H9 (cell line): ENCODE results near the gene RAB5A. TPM values are rescaled to one million over a fixed set of nuclear protein-coding genes. Genes with fewer than 3 reads are reported as not detected.

ENCODE experiments used
- DNase-seq: peaks from one replicate; pipeline ENCODE4 v3.0.0-alpha.2; 2017
- H2AFZ ChIP-seq: one replicate; pipeline ENCODE4 v1.6.1; 2013; ENCODE audit warnings: mild to moderate bottlenecking, low read length, control low read depth, moderate library complexity
- H2AK5ac ChIP-seq: 2 replicates; pipeline ENCODE4 v1.6.1; 2013; ENCODE audit warnings: low read length, control low read depth, mixed read lengths; ENCODE audit not compliant: insufficient read length
- H2BK120ac ChIP-seq: one replicate; pipeline ENCODE4 v1.6.1; 2013; ENCODE audit warnings: low read depth, mild to moderate bottlenecking, low read length, control low read depth, inconsistent platforms; ENCODE audit not compliant: poor library complexity, severe bottlenecking
- H2BK12ac ChIP-seq: 2 replicates; pipeline ENCODE4 v1.6.1; 2013; ENCODE audit warnings: low read length, control low read depth, mixed read lengths, low read depth; ENCODE audit not compliant: insufficient read length
- H2BK15ac ChIP-seq: 2 replicates; pipeline ENCODE4 v1.6.1; 2013; ENCODE audit warnings: low read depth, low read length, control low read depth
- H2BK20ac ChIP-seq: one replicate; pipeline ENCODE4 v1.6.1; 2013; ENCODE audit warnings: low read depth, mild to moderate bottlenecking, low read length, control low read depth, inconsistent platforms; ENCODE audit not compliant: poor library complexity, severe bottlenecking
- H2BK5ac ChIP-seq: 2 replicates; pipeline ENCODE4 v1.6.1; 2013; ENCODE audit warnings: low read length, control low read depth, mixed read lengths; ENCODE audit not compliant: insufficient read length
- H3K14ac ChIP-seq: 2 replicates; pipeline ENCODE4 v1.6.1; 2013; ENCODE audit warnings: low read length, control low read depth; ENCODE audit not compliant: insufficient read depth
- H3K18ac ChIP-seq: 2 replicates; pipeline ENCODE4 v1.6.1; 2013; ENCODE audit warnings: low read depth, mild to moderate bottlenecking, mixed read lengths, low read length, control low read depth; ENCODE audit not compliant: insufficient read length
- H3K23ac ChIP-seq: 2 replicates; pipeline ENCODE4 v1.6.1; 2013; ENCODE audit warnings: low read length, control low read depth, mixed read lengths, low read depth; ENCODE audit not compliant: insufficient read length
- H3K23me2 ChIP-seq: 2 replicates; pipeline ENCODE4 v1.6.1; 2013; ENCODE audit warnings: low read depth, mild to moderate bottlenecking, mixed read lengths, low read length, control low read depth; ENCODE audit not compliant: insufficient read length, poor library complexity, severe bottlenecking
- H3K27ac ChIP-seq: 2 replicates; pipeline ENCODE4 v1.5.1; 2013; ENCODE audit warnings: low read length, control low read depth, mixed read lengths, low read depth; ENCODE audit not compliant: insufficient read length
- H3K27me3 ChIP-seq: 2 replicates; pipeline ENCODE4 v1.6.1; 2013; ENCODE audit warnings: low read length, control low read depth, inconsistent platforms; ENCODE audit not compliant: insufficient read depth
- H3K4ac ChIP-seq: 2 replicates; pipeline ENCODE4 v1.6.1; 2013; ENCODE audit warnings: low read depth, mild to moderate bottlenecking, control low read depth, inconsistent platforms, low read length, moderate library complexity
- H3K4me1 ChIP-seq: 2 replicates; pipeline ENCODE4 v1.6.1; 2013; ENCODE audit warnings: low read length, control low read depth, inconsistent platforms; ENCODE audit not compliant: insufficient read depth
- H3K4me2 ChIP-seq: 2 replicates; pipeline ENCODE4 v1.6.1; 2013; ENCODE audit warnings: low read length, control low read depth, mixed read lengths; ENCODE audit not compliant: insufficient read length, insufficient read depth
- H3K56ac ChIP-seq: 2 replicates; pipeline ENCODE4 v1.6.1; 2013; ENCODE audit warnings: low read depth, mild to moderate bottlenecking, mixed read lengths, low read length, control low read depth; ENCODE audit not compliant: insufficient read length
- H3K79me1 ChIP-seq: 2 replicates; pipeline ENCODE4 v1.6.1; 2013; ENCODE audit warnings: low read depth, mild to moderate bottlenecking, moderate library complexity, low read length, control low read depth, inconsistent platforms; ENCODE audit not compliant: insufficient read depth, poor library complexity, severe bottlenecking
- H3K79me2 ChIP-seq: 2 replicates; pipeline ENCODE4 v1.6.1; 2013; ENCODE audit warnings: low read length, control low read depth, inconsistent platforms; ENCODE audit not compliant: insufficient read depth
- H3K9ac ChIP-seq: 2 replicates; pipeline ENCODE4 v1.6.1; 2013; ENCODE audit warnings: low read length, control low read depth, mixed read lengths; ENCODE audit not compliant: insufficient read length; ENCODE audit errors: extremely low read depth
- H3K9me3 ChIP-seq: one replicate; pipeline ENCODE4 v1.6.1; 2013; ENCODE audit warnings: low read depth, low read length, inconsistent platforms; ENCODE audit not compliant: control insufficient read depth
- H3T11ph ChIP-seq: one replicate; pipeline ENCODE4 v1.6.1; 2013; ENCODE audit warnings: mild to moderate bottlenecking, low read length, control low read depth, inconsistent platforms
- H4K20me1 ChIP-seq: one replicate; pipeline ENCODE4 v1.6.1; 2013; ENCODE audit not compliant: control insufficient read depth, insufficient read length, insufficient read depth
- H4K5ac ChIP-seq: 2 replicates; pipeline ENCODE4 v1.6.1; 2013; ENCODE audit warnings: low read depth, mild to moderate bottlenecking, mixed read lengths, low read length, control low read depth; ENCODE audit not compliant: insufficient read length
- H4K8ac ChIP-seq: replicated peaks from 2 replicates; pipeline ENCODE4 v1.6.1; 2013; ENCODE audit warnings: low read length, control low read depth, mixed read lengths, low read depth; ENCODE audit not compliant: insufficient read length
- H4K91ac ChIP-seq: 2 replicates; pipeline ENCODE4 v1.6.1; 2013; ENCODE audit warnings: low read depth, mild to moderate bottlenecking, moderate library complexity, mixed read lengths, low read length, control low read depth; ENCODE audit not compliant: insufficient read length
- H3K27ac Mint-ChIP-seq, 3 experiments: 2 replicates in 2 of 3; 3 replicates in 1 of 3; pipeline ENCODE4 v1.8.0; 2020 to 2021; ENCODE audit warnings: mixed read lengths in 3 of 3, mild to moderate bottlenecking in 1 of 3, moderate library complexity in 1 of 3
- H3K27me3 Mint-ChIP-seq: 2 replicates; pipeline ENCODE4 v1.8.0; 2021; ENCODE audit warnings: low read depth, mild to moderate bottlenecking, moderate library complexity, mixed read lengths
- H3K36me3 Mint-ChIP-seq, 3 experiments: 2 replicates in 2 of 3; 3 replicates in 1 of 3; pipeline ENCODE4 v1.8.0; 2020 to 2021; ENCODE audit warnings: low read depth in 3 of 3, mixed read lengths in 3 of 3; ENCODE audit not compliant: insufficient read depth in 1 of 3
- H3K4me1 Mint-ChIP-seq, 2 experiments: 2 replicates each; pipeline ENCODE4 v1.8.0; 2020; ENCODE audit warnings: mixed read lengths in 2 of 2
- H3K4me3 Mint-ChIP-seq, 2 experiments: 2 replicates in 1 of 2; 3 replicates in 1 of 2; pipeline ENCODE4 v1.8.0; 2020 to 2021; ENCODE audit warnings: mild to moderate bottlenecking in 2 of 2, mixed read lengths in 2 of 2, moderate library complexity in 1 of 2
- H3K9me3 Mint-ChIP-seq, 2 experiments: 2 replicates in 1 of 2; 3 replicates in 1 of 2; pipeline ENCODE4 v1.8.0; 2020; ENCODE audit warnings: mild to moderate bottlenecking in 2 of 2, mixed read lengths in 2 of 2, moderate library complexity in 1 of 2
- CTCF ChIP-seq: fragments of 200-600 bp; sonication (generic); conservative IDR thresholded peaks from 3 replicates; pipeline ENCODE4 v1.8.0; 2021; ENCODE audit warnings: antibody characterized with exemption, mild to moderate bottlenecking
- WGBS: extraction: QIAGEN DNeasy Blood & Tissue Kit; methylation state at CpG from one replicate; pipeline ENCODE4 v1.1.7; 2013; ENCODE audit warnings: missing lambda C conversion rate, low lambda C conversion rate, mixed read lengths; ENCODE audit not compliant: insufficient read length; ENCODE audit errors: extremely low coverage; 5-methylcytosine and 5-hydroxymethylcytosine counted together
- total RNA-seq: library from RNA; stranded (reverse); gene quantifications from 2 replicates; pipeline ENCODE4 v1.2.1, GENCODE V29; 2021

RAB5A gene
- total RNA-seq, 1 experiment from 2014 or later, result 84.8 TPM

- H2BK20ac ChIP-seq, result peak overlapping the region; percentile 49
- no peak overlapping the region for H2BK5ac ChIP-seq
- H3K9ac ChIP-seq, result no peak overlapping the region
- no peak overlapping the region for H2BK15ac ChIP-seq
- no peaks in the 10 kb centered on the region for H3K27me3 ChIP-seq
- no peak overlapping the region for H2AK5ac ChIP-seq
- H4K5ac ChIP-seq, result no peak overlapping the region
- H3K27ac ChIP-seq, result no peak overlapping the region
- H3K4me1 Mint-ChIP-seq, result peaks cover 3 to 9% of the 10 kb centered on the region in 2 experiments; a peak in 3 of 4 replicates
- no peak overlapping the region for H3T11ph ChIP-seq
- no peaks in the 10 kb centered on the region for H3K79me1 ChIP-seq
- no peak for TF ChIP-seq CTCF
- no peak for DNase-seq
- H4K20me1 ChIP-seq, result no peaks in the 10 kb centered on the region
- no peaks in the 10 kb centered on the region for H3K79me2 ChIP-seq
- no peak overlapping the region for H2BK12ac ChIP-seq
- H3K23ac ChIP-seq, result no peak overlapping the region
- H3K4ac ChIP-seq, result no peak overlapping the region
- H3K27ac Mint-ChIP-seq, result no peak overlapping the region
- no peaks in the 10 kb centered on the region; a peak in 1 of 5 replicates for H3K9me3 Mint-ChIP-seq
- H3K4me3 Mint-ChIP-seq, result no peak overlapping the region
- no peak overlapping the region for H3K4me2 ChIP-seq
- no peak overlapping the region for H4K8ac ChIP-seq
- no peaks in the 10 kb centered on the region for H3K36me3 Mint-ChIP-seq
- no peak overlapping the region for H2BK120ac ChIP-seq
- no peaks in the 10 kb centered on the region; the same call in 1 of the 2 replicates for H3K4me1 ChIP-seq
- H3K56ac ChIP-seq, result no peak overlapping the region
- H3K18ac ChIP-seq, result no peak overlapping the region
- H3K9me3 ChIP-seq, result no peaks in the 10 kb centered on the region
- H2AFZ ChIP-seq, result no peak overlapping the region
- no peaks in the 10 kb centered on the region for H3K23me2 ChIP-seq
- no peaks in the 10 kb centered on the region; the same call in 1 of the 2 replicates for H3K27me3 Mint-ChIP-seq
- no CpG with 5 or more reads among the region's 4 CpGs for WGBS
- no peak overlapping the region for H3K14ac ChIP-seq
- no peak overlapping the region for H4K91ac ChIP-seq
These were observed 45.0 kb upstream of the RAB5A start for GRCh38 chr3:19901918-19902317.
